Mesenchymal stem cell (in vitro differentiated cells and primary cell): ENCODE data around the gene TTC16.

Source experiments
- DNase-seq: peaks from one replicate; pipeline ENCODE4 v3.0.0-alpha.2; 2013
- H2AFZ ChIP-seq: one replicate; pipeline ENCODE4 v1.6.1; 2013; ENCODE audit warnings: low read depth, mild to moderate bottlenecking, control low read depth, inconsistent platforms, low read length, moderate library complexity
- H2AK5ac ChIP-seq: 2 replicates; pipeline ENCODE4 v1.6.1; 2013; ENCODE audit warnings: low read length, moderate library complexity, mild to moderate bottlenecking, inconsistent platforms; ENCODE audit not compliant: severe bottlenecking
- H2BK120ac ChIP-seq: one replicate; pipeline ENCODE4 v1.6.1; 2013; ENCODE audit warnings: low read depth, mild to moderate bottlenecking, inconsistent platforms, low read length, moderate library complexity
- H2BK12ac ChIP-seq, 2 experiments: one replicate each; pipeline ENCODE4 v1.6.1; 2013; ENCODE audit warnings: inconsistent platforms in 2 of 2, low read length in 2 of 2, mild to moderate bottlenecking in 2 of 2, moderate library complexity in 2 of 2, control low read depth in 1 of 2
- H2BK15ac ChIP-seq: one replicate; pipeline ENCODE4 v1.6.1; 2013; ENCODE audit warnings: mild to moderate bottlenecking, low read depth, inconsistent platforms; ENCODE audit not compliant: poor library complexity, severe bottlenecking
- H2BK5ac ChIP-seq: 2 replicates; pipeline ENCODE4 v1.6.1; 2013; ENCODE audit warnings: low read depth, mild to moderate bottlenecking, low read length, control low read depth, inconsistent platforms; ENCODE audit not compliant: poor library complexity, severe bottlenecking
- H3K14ac ChIP-seq, 2 experiments: one replicate each; pipeline ENCODE4 v1.6.1; 2013; ENCODE audit warnings: inconsistent platforms in 2 of 2, low read length in 2 of 2, control low read depth in 1 of 2, mild to moderate bottlenecking in 1 of 2, moderate library complexity in 1 of 2
- H3K18ac ChIP-seq, 2 experiments: one replicate each; pipeline ENCODE4 v1.6.1; 2013; ENCODE audit warnings: inconsistent platforms in 2 of 2, low read length in 2 of 2, control low read depth in 1 of 2, low read depth in 1 of 2, mild to moderate bottlenecking in 1 of 2
- H3K23ac ChIP-seq, 2 experiments: one replicate each; pipeline ENCODE4 v1.6.1; 2013; ENCODE audit warnings: inconsistent platforms in 2 of 2, low read length in 2 of 2, mild to moderate bottlenecking in 2 of 2, moderate library complexity in 2 of 2, control low read depth in 1 of 2
- H3K27ac ChIP-seq: 2 replicates; pipeline ENCODE4 v1.5.1; 2013; ENCODE audit warnings: mild to moderate bottlenecking, moderate library complexity, low read length, control low read depth, inconsistent platforms; ENCODE audit not compliant: poor library complexity, severe bottlenecking
- H3K27me3 ChIP-seq, 2 experiments: 2 replicates each; pipeline versions ENCODE4 v1.6.1 to v1.7.0; 2013; ENCODE audit warnings: low read length in 2 of 2, mild to moderate bottlenecking in 2 of 2, moderate library complexity in 2 of 2, control low read depth in 1 of 2, inconsistent platforms in 1 of 2; ENCODE audit not compliant: control insufficient read depth in 1 of 2, insufficient read depth in 1 of 2
- H3K36me3 ChIP-seq, 2 experiments: 2 replicates each; pipeline versions ENCODE4 v1.6.1 to v1.7.0; 2013; ENCODE audit warnings: low read length in 2 of 2, control low read depth in 1 of 2, inconsistent platforms in 1 of 2, low read depth in 1 of 2, mild to moderate bottlenecking in 1 of 2; ENCODE audit not compliant: insufficient read depth in 2 of 2, control insufficient read depth in 1 of 2
- H3K4ac ChIP-seq, 2 experiments: one replicate each; pipeline ENCODE4 v1.6.1; 2013; ENCODE audit warnings: inconsistent platforms in 2 of 2, low read length in 2 of 2, mild to moderate bottlenecking in 2 of 2, moderate library complexity in 2 of 2, control low read depth in 1 of 2, low read depth in 1 of 2
- H3K4me1 ChIP-seq: 2 replicates; pipeline ENCODE4 v1.6.1; 2013; ENCODE audit warnings: low read depth, low read length, control low read depth; ENCODE audit not compliant: control insufficient read depth, insufficient read depth
- H3K4me2 ChIP-seq: 2 replicates; pipeline ENCODE4 v1.6.1; 2013; ENCODE audit warnings: low read length, mild to moderate bottlenecking, inconsistent platforms; ENCODE audit not compliant: poor library complexity, severe bottlenecking
- H3K4me3 ChIP-seq, 2 experiments: 2 replicates each; pipeline versions ENCODE4 v1.5.1 to v1.7.0; 2013; ENCODE audit warnings: low read length in 2 of 2, mild to moderate bottlenecking in 2 of 2, control low read depth in 1 of 2, low read depth in 1 of 2; ENCODE audit not compliant: insufficient read depth in 1 of 2
- H3K79me1 ChIP-seq: replicated peaks from 2 replicates; pipeline ENCODE4 v1.6.1; 2013; ENCODE audit warnings: mild to moderate bottlenecking, control low read depth, low read length, inconsistent platforms; ENCODE audit not compliant: poor library complexity, severe bottlenecking
- H3K9ac ChIP-seq: 2 replicates; pipeline ENCODE4 v1.7.0; 2013; ENCODE audit warnings: mild to moderate bottlenecking, low read length, moderate library complexity
- H3K9me3 ChIP-seq: 2 replicates; pipeline ENCODE4 v1.7.0; 2013; ENCODE audit warnings: mild to moderate bottlenecking, low read length; ENCODE audit not compliant: control insufficient read depth
- H4K8ac ChIP-seq: one replicate; pipeline ENCODE4 v1.6.1; 2013; ENCODE audit warnings: inconsistent platforms, mild to moderate bottlenecking, low read length, moderate library complexity
- H4K91ac ChIP-seq: one replicate; pipeline ENCODE4 v1.6.1; 2013; ENCODE audit warnings: mild to moderate bottlenecking, low read length, inconsistent platforms
- WGBS: methylation state at CpG from one replicate; pipeline ENCODE4 v1.1.7; 2013; ENCODE audit warnings: mixed read lengths; 5-methylcytosine and 5-hydroxymethylcytosine counted together

TTC16 gene

DNA sequence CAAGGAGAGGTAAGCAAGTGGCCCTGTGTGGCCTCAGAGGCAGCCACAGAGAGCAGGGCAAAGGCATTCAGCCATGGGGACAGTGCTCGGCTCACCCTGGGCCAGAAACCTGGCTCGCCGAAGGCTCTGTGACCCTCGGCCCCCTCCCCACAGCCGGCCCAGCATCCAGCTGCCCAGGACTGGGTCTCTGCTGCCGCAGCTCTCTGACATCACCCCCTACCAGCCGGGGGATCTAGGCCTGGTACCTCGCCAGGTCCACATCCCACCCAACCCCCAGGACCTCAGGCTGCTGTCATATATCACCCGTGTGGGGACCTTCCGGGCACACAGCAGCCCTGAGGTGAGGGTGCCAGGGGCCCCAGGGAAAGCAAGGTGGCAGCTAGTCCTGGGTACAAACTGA, 3.0 kb upstream of the TTC16 start:
- Histone ChIP-seq H3K4me3 (no peak overlapping the region), H3K79me1 (peaks cover 20% of the 10 kb centered on the region), H3K9me3 (no peaks in the 10 kb centered on the region), H3K9ac (no peak overlapping the region), H2BK12ac (no peak overlapping the region), H3K27me3 (no peaks in the 10 kb centered on the region), H2BK5ac (no peak overlapping the region), H3K4ac (no peak overlapping the region), H3K36me3 (peaks cover 0 to 18% of the 10 kb centered on the region in 2 experiments), H3K27ac (no peak overlapping the region), H3K14ac (no peak overlapping the region), H2AFZ (no peak overlapping the region), H4K8ac (no peak overlapping the region), H3K18ac (no peak overlapping the region), H2BK15ac (no peak overlapping the region), H3K4me2 (no peak overlapping the region), H3K4me1 (peaks cover 46% of the 10 kb centered on the region), H2BK120ac (no peak overlapping the region), H4K91ac (peak overlapping the region; percentile 43), H3K23ac (no peak overlapping the region), H2AK5ac (peak overlapping the region; percentile 37)
- WGBS: 94% methylated on average over 10 of the region's 10 CpGs
- no peak for DNase-seq

DNA sequence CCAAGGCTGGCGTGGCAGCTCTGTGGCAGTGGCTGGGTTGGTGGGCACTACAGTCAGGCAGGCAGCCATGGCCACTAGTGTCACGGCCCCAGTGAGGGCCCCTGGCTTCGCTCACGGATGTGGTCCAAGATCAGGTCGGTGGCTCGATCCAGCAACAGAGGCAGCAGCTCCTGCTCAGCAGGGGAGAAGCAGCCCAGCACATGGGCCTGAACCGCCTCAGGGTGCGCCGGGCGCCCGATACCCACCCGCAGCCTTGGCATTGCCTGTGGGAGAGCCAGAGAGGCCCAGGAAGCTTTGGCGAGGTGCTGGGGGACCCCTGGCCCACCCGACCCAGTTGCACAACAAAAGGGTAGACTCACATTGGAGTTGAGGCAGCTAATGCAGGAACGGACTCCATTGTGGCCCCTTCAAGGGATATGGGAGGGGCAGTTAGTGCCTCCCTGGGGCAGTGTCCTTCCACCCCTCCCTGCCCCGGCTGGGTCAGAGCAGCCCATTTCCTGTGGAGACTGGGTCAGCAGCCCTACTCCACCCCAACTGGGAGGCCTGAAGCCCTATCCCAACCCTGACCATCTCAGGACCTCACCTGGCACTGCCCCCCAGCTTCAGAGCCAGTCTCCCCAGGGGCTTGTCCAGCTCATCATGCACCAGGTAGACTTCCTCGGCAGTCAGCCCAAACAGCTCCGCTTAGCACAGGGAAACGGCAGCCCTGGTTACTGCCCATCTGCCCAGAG, 1.7 kb upstream of the TTC16 start:
- Histone ChIP-seq H3K4ac (no peak overlapping the region), H2BK15ac (peak overlapping the region; percentile 63), H2BK120ac (no peak overlapping the region), H3K4me2 (peak overlapping the region; percentile 66), H2BK12ac (no peak overlapping the region), H3K4me1 (peaks cover 46% of the 10 kb centered on the region), H3K9ac (peak overlapping the region; percentile 70), H4K8ac (no peak overlapping the region), H2AFZ (no peak overlapping the region), H3K18ac (no peak overlapping the region), H4K91ac (no peak overlapping the region), H2BK5ac (no peak overlapping the region), H3K4me3 (peak overlapping the region; percentile 43 to 79), H3K36me3 (peaks cover 0 to 16% of the 10 kb centered on the region in 2 experiments), H3K27me3 (no peaks in the 10 kb centered on the region), H3K79me1 (peaks cover 20% of the 10 kb centered on the region), H3K9me3 (no peaks in the 10 kb centered on the region), H2AK5ac (no peak overlapping the region), H3K14ac (no peak overlapping the region), H3K27ac (no peak overlapping the region), H3K23ac (no peak overlapping the region)
- 81% methylated on average over 19 of the region's 19 CpGs for WGBS
- DNase-seq: no peak

DNA sequence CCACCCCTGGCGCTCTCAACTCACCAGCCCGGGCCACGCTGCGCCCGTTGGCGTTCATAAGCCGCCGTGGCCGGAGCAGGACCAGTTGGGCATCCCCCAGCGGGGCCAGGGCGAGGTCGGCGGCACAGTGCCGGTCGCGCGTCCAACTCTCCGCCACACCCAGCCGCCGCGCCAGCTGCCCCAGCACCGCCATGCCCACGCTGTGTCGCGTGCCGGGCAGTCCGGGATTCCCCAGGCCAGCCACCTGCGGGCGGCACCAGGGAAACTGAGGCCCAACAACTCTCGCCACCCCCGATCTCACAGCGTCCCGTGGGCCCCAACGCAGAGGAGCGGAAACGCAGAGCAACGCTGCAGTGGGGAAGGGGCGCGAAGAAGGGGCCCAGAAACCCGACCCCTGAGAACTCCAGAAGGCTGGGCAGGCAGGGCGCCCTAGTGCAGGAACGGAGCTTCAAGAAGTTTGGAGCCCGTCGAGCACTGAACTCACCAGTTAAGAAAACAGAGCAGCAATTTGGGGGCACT, 869 bp upstream of the TTC16 start:
- no peak overlapping the region for H2BK120ac ChIP-seq
- H3K18ac ChIP-seq: peak overlapping the region; percentile 0 to 74
- no peak overlapping the region for H2BK15ac ChIP-seq
- H2BK5ac ChIP-seq: no peak overlapping the region
- H2BK12ac ChIP-seq: no peak overlapping the region
- H3K23ac ChIP-seq: peak overlapping the region in 1 of 2 experiments; percentile 57
- H3K4ac ChIP-seq: peak overlapping the region in 1 of 2 experiments; percentile 43
- peaks cover 0 to 12% of the 10 kb centered on the region in 2 experiments for H3K36me3 ChIP-seq
- no peak overlapping the region for H2AK5ac ChIP-seq
- peak overlapping the region; percentile 98 for H2AFZ ChIP-seq
- peak; percentile 22 for DNase-seq
- peak overlapping the region in 1 of 2 experiments; percentile 92 for H3K14ac ChIP-seq
- H3K9me3 ChIP-seq: no peaks in the 10 kb centered on the region
- peak overlapping the region; percentile 95 for H3K9ac ChIP-seq
- WGBS: 3% methylated on average over 42 of the region's 44 CpGs
- no peaks in the 10 kb centered on the region for H3K27me3 ChIP-seq
- H4K91ac ChIP-seq: no peak overlapping the region
- peaks cover 20% of the 10 kb centered on the region for H3K79me1 ChIP-seq
- peak overlapping the region; percentile 73 to 94 for H3K4me3 ChIP-seq
- H3K27ac ChIP-seq: no peak overlapping the region
- peak overlapping the region; percentile 10 for H4K8ac ChIP-seq
- peaks cover 47% of the 10 kb centered on the region for H3K4me1 ChIP-seq
- peak overlapping the region; percentile 93 for H3K4me2 ChIP-seq

DNA sequence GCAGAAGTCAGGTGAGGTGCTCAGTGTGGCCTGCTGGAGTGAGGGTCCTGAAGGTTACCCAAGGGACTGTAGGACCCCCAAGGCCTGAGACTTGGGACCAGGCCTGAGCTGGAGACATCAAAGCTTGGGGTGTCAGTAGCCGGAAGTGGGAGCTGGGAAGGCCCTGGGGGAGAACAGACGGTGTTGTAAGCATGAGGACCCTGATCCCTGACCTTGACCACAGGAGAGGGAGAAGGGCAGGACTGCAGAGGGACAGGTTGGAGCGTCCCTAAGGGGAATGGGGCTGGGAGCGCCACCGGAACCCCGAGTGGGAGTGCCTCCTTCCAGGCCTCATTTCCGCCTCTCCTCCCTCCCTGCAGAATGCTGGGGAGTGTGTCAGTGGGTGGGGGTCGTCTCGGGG, 533 bp downstream of the TTC16 start:
- no peak overlapping the region for H2AK5ac ChIP-seq
- peaks cover 20% of the 10 kb centered on the region for H3K79me1 ChIP-seq

More for the DNA sequence above, 533 bp downstream of the TTC16 start:
- Histone ChIP-seq H2BK15ac (no peak overlapping the region), H3K4me2 (no peak overlapping the region), H3K18ac (no peak overlapping the region), H2BK120ac (no peak overlapping the region), H2AFZ (no peak overlapping the region), H3K23ac (no peak overlapping the region), H3K27ac (no peak overlapping the region), H2BK12ac (no peak overlapping the region), H2BK5ac (no peak overlapping the region), H3K27me3 (no peaks in the 10 kb centered on the region), H3K14ac (no peak overlapping the region), H3K9ac (peak overlapping the region; percentile 95), H3K4me1 (peaks cover 44% of the 10 kb centered on the region), H4K8ac (peak overlapping the region; percentile 66), H3K36me3 (peaks cover 0 to 8% of the 10 kb centered on the region in 2 experiments), H3K4ac (no peak overlapping the region), H3K4me3 (peak overlapping the region in 1 of 2 experiments; percentile 94), H4K91ac (no peak overlapping the region), H3K9me3 (no peaks in the 10 kb centered on the region)
- WGBS: 89% methylated on average over 5 of the region's 9 CpGs
- DNase-seq: no peak
